Measurements from ENCODE around the gene WNT3.
"Not testable (repeated sequence)": the region's sequence is repeated elsewhere in the genome, so short reads cannot be mapped to it uniquely, and the experiment has no call there.

WNT3 gene

GRCh38 chr17:46795379-46795952 is 23.0 kb downstream of the WNT3 start (continued):
- TF ChIP-seq SP7 (tag by site-specific recombination; IDR thresholded peaks at IDR 0.05): peak; percentile 45; the same call in 1 of the 2 replicates
- TF ChIP-seq GLIS1 (tag by site-specific recombination; IDR thresholded peaks at IDR 0.05): no peak
- TF ChIP-seq ZNF660 (tag by site-specific recombination; IDR thresholded peaks at IDR 0.05): peak; percentile 62; the same call in 1 of the 2 replicates
- TF ChIP-seq ZNF202 (tag by site-specific recombination; IDR thresholded peaks at IDR 0.05; ENCODE audit: borderline replicate concordance): no peak
- no peak for TF ChIP-seq ZNF785 (tag by site-specific recombination; IDR thresholded peaks at IDR 0.05)
- no peak for TF ChIP-seq ZFHX2 (tag by site-specific recombination; conservative IDR thresholded peaks at IDR 0.05)
- TF ChIP-seq ZNF449 (tag by site-specific recombination; IDR thresholded peaks at IDR 0.05): no peak
- no peak for TF ChIP-seq ZNF146 (tag by site-specific recombination; IDR thresholded peaks at IDR 0.05)
- TF ChIP-seq BCL11A (tag by site-specific recombination; IDR thresholded peaks at IDR 0.05; ENCODE audit: low read depth): no peak
- peak; percentile 95 for TF ChIP-seq ZNF600 (tag by site-specific recombination; IDR thresholded peaks at IDR 0.05)

- no peak for TF ChIP-seq KLF8 (tag by site-specific recombination; IDR thresholded peaks at IDR 0.05)
- TF ChIP-seq ZSCAN30 (tag by site-specific recombination; IDR thresholded peaks at IDR 0.05): no peak
- TF ChIP-seq ZNF174 (tag by site-specific recombination; IDR thresholded peaks at IDR 0.05): no peak
- POLR2A ChIA-PET: interaction anchor here (1.0 kb wide), 1 partner anchor 40 kb away, joined by 3 read pairs; no protein-coding TSS in a partner anchor
- H3K27ac ChIP-seq (ENCODE audit: extremely low read depth, low read depth, low read length): no peak overlapping the region
- no peaks in the 10 kb centered on the region for H3K4me1 ChIP-seq (ENCODE audit: control insufficient read depth, insufficient read depth, low read length)
- no peaks in the 10 kb centered on the region for H3K9me3 ChIP-seq (ENCODE audit: control insufficient read depth, insufficient read depth, low read depth, low read length)
- CTCF ChIA-PET: interaction anchor here (0.6 to 2.5 kb wide), 4 partner anchors 11 to 40 kb away, joined by 3 to 15 read pairs (median 4); no protein-coding TSS in a partner anchor
- no peak overlapping the region for H3K4me3 ChIP-seq (ENCODE audit: low read depth, low read length)
- H3K36me3 ChIP-seq (ENCODE audit: control insufficient read depth in 2 of 2, insufficient read depth in 1 of 2, low read length in 2 of 2): no peaks in the 10 kb centered on the region
Observed at GRCh38 chr17:46794318-46794717, 24.2 kb downstream of the WNT3 start.

GRCh38 chr17:46793541-46793940 is 25.0 kb downstream of the WNT3 start:
- no peaks in the 10 kb centered on the region for H3K9me3 ChIP-seq (ENCODE audit: control insufficient read depth, insufficient read depth, low read depth, low read length)
- H3K4me1 ChIP-seq (ENCODE audit: control insufficient read depth, insufficient read depth, low read length): no peaks in the 10 kb centered on the region
- ChIA-PET CTCF (interaction anchor here (2.5 kb wide), 1 partner anchor 10 kb away, joined by 15 read pairs; no protein-coding TSS in a partner anchor), POLR2A (interaction anchor here (0.7 to 1.0 kb wide), 2 partner anchors 18 to 41 kb away, joined by 3 to 6 read pairs; no protein-coding TSS in a partner anchor)
- H3K4me3 ChIP-seq (ENCODE audit: low read depth, low read length): no peak overlapping the region
- no peaks in the 10 kb centered on the region for H3K36me3 ChIP-seq (ENCODE audit: control insufficient read depth in 2 of 2, insufficient read depth in 1 of 2, low read length in 2 of 2)
- H3K27ac ChIP-seq (ENCODE audit: extremely low read depth, low read depth, low read length): no peak overlapping the region
- no peak for TF ChIP-seq ZBTB10 (tag by site-specific recombination; IDR thresholded peaks at IDR 0.05)

- CTCF ChIA-PET: interaction anchor here (0.6 kb wide), 1 partner anchor 615 kb away, joined by 4 read pairs; no protein-coding TSS in a partner anchor
- POLR2A ChIA-PET; H3K4me1 ChIP-seq (ENCODE audit: control insufficient read depth, insufficient read depth, low read length); H3K27ac ChIP-seq (ENCODE audit: extremely low read depth, low read depth, low read length); H3K36me3 ChIP-seq (ENCODE audit: control insufficient read depth in 2 of 2, insufficient read depth in 1 of 2, low read length in 2 of 2); H3K4me3 ChIP-seq (ENCODE audit: low read depth, low read length); H3K9me3 ChIP-seq (ENCODE audit: control insufficient read depth, insufficient read depth, low read depth, low read length): not testable (repeated sequence)
- TF ChIP-seq ZNF362 (tag by site-specific recombination; IDR thresholded peaks at IDR 0.05): peak; percentile 74
Observed at GRCh38 chr17:46793023-46793422, 25.5 kb downstream of the WNT3 start.
